Mesenchymal stem cell (in vitro differentiated cells and primary cell): ENCODE results near the gene OR13C2.

ENCODE experiments used
- DNase-seq: peaks from one replicate; pipeline ENCODE4 v3.0.0-alpha.2; 2013
- H2AFZ ChIP-seq: one replicate; pipeline ENCODE4 v1.6.1; 2013; ENCODE audit warnings: low read depth, mild to moderate bottlenecking, control low read depth, inconsistent platforms, low read length, moderate library complexity
- H2AK5ac ChIP-seq: 2 replicates; pipeline ENCODE4 v1.6.1; 2013; ENCODE audit warnings: low read length, moderate library complexity, mild to moderate bottlenecking, inconsistent platforms; ENCODE audit not compliant: severe bottlenecking
- H2BK120ac ChIP-seq: one replicate; pipeline ENCODE4 v1.6.1; 2013; ENCODE audit warnings: low read depth, mild to moderate bottlenecking, inconsistent platforms, low read length, moderate library complexity
- H2BK12ac ChIP-seq, 2 experiments: one replicate each; pipeline ENCODE4 v1.6.1; 2013; ENCODE audit warnings: inconsistent platforms in 2 of 2, low read length in 2 of 2, mild to moderate bottlenecking in 2 of 2, moderate library complexity in 2 of 2, control low read depth in 1 of 2
- H2BK15ac ChIP-seq: one replicate; pipeline ENCODE4 v1.6.1; 2013; ENCODE audit warnings: mild to moderate bottlenecking, low read depth, inconsistent platforms; ENCODE audit not compliant: poor library complexity, severe bottlenecking
- H2BK5ac ChIP-seq: 2 replicates; pipeline ENCODE4 v1.6.1; 2013; ENCODE audit warnings: low read depth, mild to moderate bottlenecking, low read length, control low read depth, inconsistent platforms; ENCODE audit not compliant: poor library complexity, severe bottlenecking
- H3K14ac ChIP-seq, 2 experiments: one replicate each; pipeline ENCODE4 v1.6.1; 2013; ENCODE audit warnings: inconsistent platforms in 2 of 2, low read length in 2 of 2, control low read depth in 1 of 2, mild to moderate bottlenecking in 1 of 2, moderate library complexity in 1 of 2
- H3K18ac ChIP-seq, 2 experiments: one replicate each; pipeline ENCODE4 v1.6.1; 2013; ENCODE audit warnings: inconsistent platforms in 2 of 2, low read length in 2 of 2, control low read depth in 1 of 2, low read depth in 1 of 2, mild to moderate bottlenecking in 1 of 2
- H3K23ac ChIP-seq, 2 experiments: one replicate each; pipeline ENCODE4 v1.6.1; 2013; ENCODE audit warnings: inconsistent platforms in 2 of 2, low read length in 2 of 2, mild to moderate bottlenecking in 2 of 2, moderate library complexity in 2 of 2, control low read depth in 1 of 2
- H3K27ac ChIP-seq: 2 replicates; pipeline ENCODE4 v1.5.1; 2013; ENCODE audit warnings: mild to moderate bottlenecking, moderate library complexity, low read length, control low read depth, inconsistent platforms; ENCODE audit not compliant: poor library complexity, severe bottlenecking
- H3K27me3 ChIP-seq, 2 experiments: 2 replicates each; pipeline versions ENCODE4 v1.6.1 to v1.7.0; 2013; ENCODE audit warnings: low read length in 2 of 2, mild to moderate bottlenecking in 2 of 2, moderate library complexity in 2 of 2, control low read depth in 1 of 2, inconsistent platforms in 1 of 2; ENCODE audit not compliant: control insufficient read depth in 1 of 2, insufficient read depth in 1 of 2
- H3K36me3 ChIP-seq, 2 experiments: 2 replicates each; pipeline versions ENCODE4 v1.6.1 to v1.7.0; 2013; ENCODE audit warnings: low read length in 2 of 2, control low read depth in 1 of 2, inconsistent platforms in 1 of 2, low read depth in 1 of 2, mild to moderate bottlenecking in 1 of 2; ENCODE audit not compliant: insufficient read depth in 2 of 2, control insufficient read depth in 1 of 2
- H3K4ac ChIP-seq, 2 experiments: one replicate each; pipeline ENCODE4 v1.6.1; 2013; ENCODE audit warnings: inconsistent platforms in 2 of 2, low read length in 2 of 2, mild to moderate bottlenecking in 2 of 2, moderate library complexity in 2 of 2, control low read depth in 1 of 2, low read depth in 1 of 2
- H3K4me1 ChIP-seq: 2 replicates; pipeline ENCODE4 v1.6.1; 2013; ENCODE audit warnings: low read depth, low read length, control low read depth; ENCODE audit not compliant: control insufficient read depth, insufficient read depth
- H3K4me2 ChIP-seq: 2 replicates; pipeline ENCODE4 v1.6.1; 2013; ENCODE audit warnings: low read length, mild to moderate bottlenecking, inconsistent platforms; ENCODE audit not compliant: poor library complexity, severe bottlenecking
- H3K4me3 ChIP-seq, 2 experiments: 2 replicates each; pipeline versions ENCODE4 v1.5.1 to v1.7.0; 2013; ENCODE audit warnings: low read length in 2 of 2, mild to moderate bottlenecking in 2 of 2, control low read depth in 1 of 2, low read depth in 1 of 2; ENCODE audit not compliant: insufficient read depth in 1 of 2
- H3K79me1 ChIP-seq: replicated peaks from 2 replicates; pipeline ENCODE4 v1.6.1; 2013; ENCODE audit warnings: mild to moderate bottlenecking, control low read depth, low read length, inconsistent platforms; ENCODE audit not compliant: poor library complexity, severe bottlenecking
- H3K9ac ChIP-seq: 2 replicates; pipeline ENCODE4 v1.7.0; 2013; ENCODE audit warnings: mild to moderate bottlenecking, low read length, moderate library complexity
- H3K9me3 ChIP-seq: 2 replicates; pipeline ENCODE4 v1.7.0; 2013; ENCODE audit warnings: mild to moderate bottlenecking, low read length; ENCODE audit not compliant: control insufficient read depth
- H4K8ac ChIP-seq: one replicate; pipeline ENCODE4 v1.6.1; 2013; ENCODE audit warnings: inconsistent platforms, mild to moderate bottlenecking, low read length, moderate library complexity
- H4K91ac ChIP-seq: one replicate; pipeline ENCODE4 v1.6.1; 2013; ENCODE audit warnings: mild to moderate bottlenecking, low read length, inconsistent platforms
- WGBS: methylation state at CpG from one replicate; pipeline ENCODE4 v1.1.7; 2013; ENCODE audit warnings: mixed read lengths; 5-methylcytosine and 5-hydroxymethylcytosine counted together

OR13C2 gene

GRCh38 chr9:104575456-104575855, 30.0 kb downstream of the OR13C2 start:
- peaks cover 33% of the 10 kb centered on the region for H3K9me3 ChIP-seq
- H3K23ac ChIP-seq, result no peak overlapping the region
- no peak overlapping the region for H2BK15ac ChIP-seq
- H3K27me3 ChIP-seq, result no peaks in the 10 kb centered on the region
- H3K14ac ChIP-seq, result no peak overlapping the region
- no peak overlapping the region for H3K4ac ChIP-seq
- H2AK5ac ChIP-seq, result no peak overlapping the region
- H3K18ac ChIP-seq, result no peak overlapping the region
- no peak overlapping the region for H3K4me2 ChIP-seq
- no peak overlapping the region for H3K9ac ChIP-seq
- no peaks in the 10 kb centered on the region for H3K4me1 ChIP-seq
- no peak overlapping the region for H4K91ac ChIP-seq
- no peak overlapping the region for H2BK120ac ChIP-seq
- no peak overlapping the region for H4K8ac ChIP-seq
- H2BK5ac ChIP-seq, result no peak overlapping the region
- H2AFZ ChIP-seq, result no peak overlapping the region
- H3K79me1 ChIP-seq, result no peaks in the 10 kb centered on the region
- H3K27ac ChIP-seq, result no peak overlapping the region
- no peak for DNase-seq
- WGBS, result 65% methylated on average over 1 of the region's 2 CpGs
- no peak overlapping the region for H2BK12ac ChIP-seq
- H3K36me3 ChIP-seq, result no peaks in the 10 kb centered on the region
- H3K4me3 ChIP-seq, result no peak overlapping the region

GRCh38 chr9:104572612-104573011, 32.8 kb downstream of the OR13C2 start:
- H3K36me3 ChIP-seq, result no peaks in the 10 kb centered on the region
- H2BK12ac ChIP-seq, result no peak overlapping the region
- no peak overlapping the region for H3K23ac ChIP-seq
- no peak overlapping the region for H2BK15ac ChIP-seq
- H3K4me1 ChIP-seq, result no peaks in the 10 kb centered on the region
- H4K91ac ChIP-seq, result no peak overlapping the region
- H2BK5ac ChIP-seq, result no peak overlapping the region
- no peak overlapping the region for H3K4ac ChIP-seq
- no peak overlapping the region for H2BK120ac ChIP-seq
- H3K79me1 ChIP-seq, result no peaks in the 10 kb centered on the region
- H2AK5ac ChIP-seq, result no peak overlapping the region
- no peak overlapping the region for H3K14ac ChIP-seq
- H2AFZ ChIP-seq, result no peak overlapping the region
- WGBS, result no CpG with 5 or more reads among the region's 1 CpG
- no peak overlapping the region for H3K9ac ChIP-seq
- H3K27me3 ChIP-seq, result no peaks in the 10 kb centered on the region
- H3K4me2 ChIP-seq, result no peak overlapping the region
- no peak overlapping the region for H4K8ac ChIP-seq
- no peak for DNase-seq
- no peak overlapping the region for H3K27ac ChIP-seq
- H3K4me3 ChIP-seq, result no peak overlapping the region
- no peak overlapping the region for H3K18ac ChIP-seq
- H3K9me3 ChIP-seq, result peaks cover 39% of the 10 kb centered on the region

- H3K4me3 ChIP-seq, result no peak within 1 kb of the TSS
- H4K8ac ChIP-seq, result no peak within 1 kb of the TSS
- no peak within 1 kb of the TSS for H3K4ac ChIP-seq
- H3K27me3 ChIP-seq, result no peaks in the 10 kb centered on the region
- H3K14ac ChIP-seq, result no peak within 1 kb of the TSS
- H2BK15ac ChIP-seq, result no peak within 1 kb of the TSS
- no peaks in the 10 kb centered on the region for H3K4me1 ChIP-seq
- H3K9ac ChIP-seq, result no peak within 1 kb of the TSS
- H3K27ac ChIP-seq, result no peak within 1 kb of the TSS
- H3K18ac ChIP-seq, result no peak within 1 kb of the TSS
- no peak within 1 kb of the TSS for H2AK5ac ChIP-seq
- 96% methylated on average over 4 of the region's 4 CpGs for WGBS
- H4K91ac ChIP-seq, result no peak within 1 kb of the TSS
- no peak within 1 kb of the TSS for H2AFZ ChIP-seq
- no peak within 1 kb of the TSS for H2BK5ac ChIP-seq
- no peak within 1 kb of the TSS for H2BK12ac ChIP-seq
- H3K36me3 ChIP-seq, result no peaks in the 10 kb centered on the region
- H3K4me2 ChIP-seq, result no peak within 1 kb of the TSS
- H3K79me1 ChIP-seq, result no peaks in the 10 kb centered on the region
- H3K9me3 ChIP-seq, result peaks cover 35% of the 10 kb centered on the region
- no peak within 1 kb of the TSS for H3K23ac ChIP-seq
- DNase-seq, result no peak
- H2BK120ac ChIP-seq, result no peak within 1 kb of the TSS
Observed at GRCh38 chr9:104568868-104569267, 36.6 kb downstream of the OR13C2 start, which contains the start of gene OR13C8. Gene OR13C8 (plus strand): TSS chr9:104569168. CDS start chr9:104569168, 0 bp downstream.

- no peaks in the 10 kb centered on the region for H3K4me1 ChIP-seq
- H2AFZ ChIP-seq, result no peak overlapping the region
- no peak overlapping the region for H2BK120ac ChIP-seq
- H2BK15ac ChIP-seq, result no peak overlapping the region
- no peak overlapping the region for H4K91ac ChIP-seq
- H3K27me3 ChIP-seq, result no peaks in the 10 kb centered on the region
- H3K79me1 ChIP-seq, result no peaks in the 10 kb centered on the region
- no peak overlapping the region for H3K4ac ChIP-seq
- no peak overlapping the region for H3K23ac ChIP-seq
- H2BK5ac ChIP-seq, result no peak overlapping the region
- H3K9me3 ChIP-seq, result peaks cover 3% of the 10 kb centered on the region
- no peak for DNase-seq
- H2AK5ac ChIP-seq, result no peak overlapping the region
- no peaks in the 10 kb centered on the region for H3K36me3 ChIP-seq
- no peak overlapping the region for H4K8ac ChIP-seq
- no peak overlapping the region for H3K27ac ChIP-seq
- no peak overlapping the region for H3K4me2 ChIP-seq
- H3K9ac ChIP-seq, result no peak overlapping the region
- no peak overlapping the region for H3K4me3 ChIP-seq
- WGBS, result 15% methylated on average over 1 of the region's 1 CpG
- H3K14ac ChIP-seq, result no peak overlapping the region
- H2BK12ac ChIP-seq, result no peak overlapping the region
- H3K18ac ChIP-seq, result no peak overlapping the region
Observed at GRCh38 chr9:104564358-104564757, 41.1 kb downstream of the OR13C2 start.
